GM23338 (cell line): Measurements from ENCODE around the gene ELANE. TPM values are rescaled to one million over a fixed set of nuclear protein-coding genes. Genes with fewer than 3 reads are reported as not detected.

Experiments
- ATAC-seq: fragments of 200-7000 bp; cut with Tn5 transposase; 3 replicates; pipeline ENCODE4 v1.9.1; 2020
- DNase-seq: peaks from one replicate; pipeline ENCODE4 v3.0.0-alpha.2; 2015; ENCODE audit warnings: low spot score
- H2AFZ ChIP-seq: fragments of 200-600 bp; sonication (generic); 2 replicates; pipeline ENCODE4 v1.8.0; 2016; ENCODE audit warnings: antibody characterized with exemption, mild to moderate bottlenecking, moderate library complexity
- H3F3A ChIP-seq: fragments of 200-600 bp; sonication (generic); replicated peaks from 2 replicates; pipeline ENCODE4 v1.8.0; 2017; ENCODE audit warnings: antibody characterized with exemption, mixed run types, low read depth
- H3K27ac ChIP-seq: fragments of 200-600 bp; sonication (generic); 2 replicates; pipeline ENCODE4 v1.6.1; 2016; ENCODE audit warnings: low read depth
- H3K27me3 ChIP-seq: fragments of 200-600 bp; sonication (generic); 2 replicates; pipeline ENCODE4 v1.8.0; 2016; ENCODE audit warnings: mild to moderate bottlenecking, mixed run types, moderate library complexity; ENCODE audit not compliant: insufficient read depth
- H3K36me3 ChIP-seq: fragments of 200-600 bp; sonication (generic); 2 replicates; pipeline ENCODE4 v1.8.0; 2016; ENCODE audit warnings: mild to moderate bottlenecking; ENCODE audit not compliant: insufficient read depth
- H3K4me1 ChIP-seq: fragments of 200-600 bp; sonication (generic); 2 replicates; pipeline ENCODE4 v1.8.0; 2016; ENCODE audit warnings: mild to moderate bottlenecking, moderate library complexity; ENCODE audit not compliant: insufficient read depth
- H3K4me2 ChIP-seq: fragments of 200-600 bp; sonication (generic); 2 replicates; pipeline ENCODE4 v1.7.1; 2017; ENCODE audit warnings: mixed run types
- H3K4me3 ChIP-seq: fragments of 200-600 bp; sonication (generic); 2 replicates; pipeline ENCODE4 v1.6.1; 2016; ENCODE audit warnings: mixed run types
- H3K79me2 ChIP-seq: fragments of 200-600 bp; sonication (generic); replicated peaks from 2 replicates; pipeline ENCODE4 v1.8.0; 2017; ENCODE audit warnings: mild to moderate bottlenecking; ENCODE audit not compliant: insufficient read depth
- H3K9me2 ChIP-seq: fragments of 200-600 bp; sonication (generic); 2 replicates; pipeline ENCODE4 v1.8.0; 2017; ENCODE audit not compliant: insufficient read depth
- H4K20me1 ChIP-seq: fragments of 200-600 bp; sonication (generic); replicated peaks from 2 replicates; pipeline ENCODE4 v1.8.0; 2017; ENCODE audit warnings: mild to moderate bottlenecking; ENCODE audit not compliant: insufficient read depth
- H3K27ac Mint-ChIP-seq: 2 replicates; pipeline ENCODE4 v1.8.0; 2020; ENCODE audit warnings: inconsistent platforms, mild to moderate bottlenecking, moderate library complexity, mixed read lengths
- H3K27me3 Mint-ChIP-seq: 3 replicates; pipeline ENCODE4 v1.8.0; 2022; ENCODE audit warnings: low read depth, mild to moderate bottlenecking, moderate library complexity, mixed read lengths, inconsistent platforms; ENCODE audit not compliant: insufficient read depth, poor library complexity
- H3K36me3 Mint-ChIP-seq: 3 replicates; pipeline ENCODE4 v1.8.0; 2021; ENCODE audit warnings: low read depth, mild to moderate bottlenecking, inconsistent platforms, moderate library complexity, mixed read lengths
- H3K4me1 Mint-ChIP-seq: 3 replicates; pipeline ENCODE4 v1.8.0; 2020; ENCODE audit warnings: mild to moderate bottlenecking, inconsistent platforms, mixed read lengths
- H3K4me3 Mint-ChIP-seq: 3 replicates; pipeline ENCODE4 v1.8.0; 2021; ENCODE audit warnings: moderate library complexity, mild to moderate bottlenecking, inconsistent platforms, mixed read lengths
- H3K9me3 Mint-ChIP-seq: 3 replicates; pipeline ENCODE4 v1.8.0; 2020; ENCODE audit warnings: moderate library complexity, mild to moderate bottlenecking, inconsistent platforms, mixed read lengths
- CREB1 ChIP-seq: fragments of 250-450 bp; sonication (Bioruptor Pico); IDR thresholded peaks from 2 replicates; pipeline ENCODE4 v1.5.0; 2020; ENCODE audit warnings: low read depth, mild to moderate bottlenecking, moderate library complexity
- CTCF ChIP-seq, 2 experiments: fragments of 200-600 bp in 1 of 2; sonication (generic) in 1 of 2; conservative IDR thresholded peaks; 2 replicates each; pipeline versions ENCODE4 v1.5.1 to v1.6.1; 2016 to 2017; ENCODE audit warnings: antibody characterized with exemption in 2 of 2, low read depth in 2 of 2, mild to moderate bottlenecking in 2 of 2, moderate library complexity in 1 of 2
- ETS1 ChIP-seq: IDR thresholded peaks from 2 replicates; pipeline ENCODE4 v1.6.1; 2016; ENCODE audit warnings: antibody characterized with exemption
- EZH2 ChIP-seq: fragments of 200-600 bp; sonication (generic); IDR thresholded peaks from one replicate; pipeline ENCODE4 v1.8.0; 2017; ENCODE audit warnings: antibody characterized with exemption, mild to moderate bottlenecking, low read depth; ENCODE audit not compliant: unreplicated experiment
- EZH2phosphoT487 ChIP-seq: fragments of 200-600 bp; sonication (generic); IDR thresholded peaks from one replicate; pipeline ENCODE4 v1.8.1; 2018; ENCODE audit warnings: antibody characterized with exemption; ENCODE audit not compliant: unreplicated experiment
- JUNB ChIP-seq: IDR thresholded peaks from one replicate; pipeline ENCODE4 v1.6.1; 2016; ENCODE audit warnings: antibody characterized with exemption; ENCODE audit not compliant: unreplicated experiment
- NANOG ChIP-seq: IDR thresholded peaks from 2 replicates; pipeline ENCODE4 v1.6.1; 2016; ENCODE audit warnings: antibody characterized with exemption, borderline replicate concordance
- POLR2AphosphoS5 ChIP-seq: IDR thresholded peaks from 2 replicates; pipeline ENCODE4 v1.6.1; 2016; ENCODE audit warnings: antibody characterized with exemption, low read depth
- REST ChIP-seq: IDR thresholded peaks from one replicate; pipeline ENCODE4 v1.6.1; 2018; ENCODE audit warnings: antibody characterized with exemption; ENCODE audit not compliant: unreplicated experiment
- STAT1 ChIP-seq: IDR thresholded peaks from one replicate; pipeline ENCODE4 v1.6.1; 2016; ENCODE audit warnings: antibody characterized with exemption; ENCODE audit not compliant: unreplicated experiment
- ZNF114 ChIP-seq: fragments of 250-450 bp; sonication (Bioruptor Pico); IDR thresholded peaks from 2 replicates; pipeline ENCODE4 v1.5.0; 2020; ENCODE audit warnings: mild to moderate bottlenecking, moderate library complexity
- ZNF331 ChIP-seq: fragments of 250-450 bp; sonication (Bioruptor Pico); IDR thresholded peaks from 2 replicates; pipeline ENCODE4 v1.5.0; 2020; ENCODE audit warnings: low read depth, mild to moderate bottlenecking, moderate library complexity
- polyA plus RNA-seq: library from polyadenylated mRNA; unstranded; fragments of >200 nt; fragmentation: Nextera tagmentation; extraction: Ambion mirVana; gene quantifications from 2 replicates; pipeline ENCODE4 v1.2.1, GENCODE V29; 2016
- total RNA-seq: library from RNA; depleted of rRNA; stranded (reverse); fragments of >200 nt; shearing (Covaris generic); gene quantifications from 2 replicates; pipeline ENCODE4 v1.2.3, GENCODE V29; 2014
- TF ChIP-seq, protein P1 (sequence below): fragments of 250-450 bp; sonication (Bioruptor Pico); IDR thresholded peaks from 2 replicates; pipeline ENCODE4 v1.5.0; 2020; ENCODE audit warnings: mild to moderate bottlenecking, moderate library complexity

Gene ELANE
- total and polyA plus RNA-seq, 2 experiments from 2014 or later: not detected

DNA sequence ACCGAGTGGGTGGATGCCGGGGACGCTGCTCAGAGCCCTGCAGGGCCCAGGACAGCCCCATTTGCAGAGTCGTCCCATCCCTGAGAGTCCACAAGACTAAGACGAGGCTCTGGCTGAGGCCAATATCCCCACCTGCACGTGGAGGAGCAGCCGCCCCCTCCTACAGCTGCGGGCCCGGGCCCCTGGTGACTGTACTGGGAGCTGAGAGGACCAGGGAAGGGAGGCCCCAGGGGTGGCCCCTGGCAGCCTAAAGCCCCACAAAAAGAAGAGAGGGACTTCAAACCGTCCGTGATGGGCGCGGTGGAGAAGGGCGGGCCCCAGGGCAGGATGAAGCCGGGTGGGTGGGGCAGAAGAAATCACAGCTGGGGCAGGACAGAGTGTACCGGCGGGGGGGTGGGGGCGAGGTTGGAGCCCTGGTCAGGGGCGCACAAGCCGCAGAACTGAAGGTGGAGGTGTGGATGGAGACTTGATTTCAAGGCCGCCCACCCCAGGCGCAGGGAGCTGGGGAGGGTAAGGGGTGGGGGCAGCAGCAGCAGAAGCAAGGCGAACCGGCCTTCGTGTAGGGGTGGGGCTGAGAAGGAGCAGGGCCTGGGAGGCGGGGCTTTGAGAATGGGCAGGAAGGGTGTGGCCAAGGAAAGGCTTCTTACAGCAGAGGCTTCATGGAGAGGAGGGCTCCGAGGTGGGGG, 20.3 kb downstream of the ELANE start:
- Histone ChIP-seq H3K79me2 (no peaks in the 10 kb centered on the region), H4K20me1 (no peaks in the 10 kb centered on the region), H3K36me3 (no peaks in the 10 kb centered on the region; the same call in 1 of the 2 replicates), H3K27me3 (no peaks in the 10 kb centered on the region), H3K4me2 (no peak overlapping the region), H2AFZ (no peak overlapping the region), H3K27ac (no peak overlapping the region), H3K4me1 (no peaks in the 10 kb centered on the region), H3K9me2 (no peaks in the 10 kb centered on the region), H3K4me3 (no peak overlapping the region), H3F3A (peaks cover 19% of the 10 kb centered on the region)
- Mint-ChIP-seq H3K4me3 (no peak overlapping the region), H3K27me3 (peaks cover 28% of the 10 kb centered on the region), H3K27ac (no peak overlapping the region), H3K9me3 (peaks cover 11% of the 10 kb centered on the region), H3K36me3 (peaks cover 48% of the 10 kb centered on the region), H3K4me1 (peaks cover 2% of the 10 kb centered on the region)
- DNase-seq: peak; percentile 82
- peak; percentile 38 for ATAC-seq
- no peak for TF ChIP-seq EZH2phosphoT487
- TF ChIP-seq ZNF114 (CRISPR knock-in tag): no peak
- no peak for TF ChIP-seq POLR2AphosphoS5
- no peak for TF ChIP-seq ETS1
- no peak for TF ChIP-seq CTCF (conservative IDR thresholded peaks at IDR 0.05; ENCODE audit: low read depth in 2 of 2)
- no peak for TF ChIP-seq NANOG
- TF ChIP-seq EZH2: no peak
- TF ChIP-seq STAT1: no peak
- TF ChIP-seq JUNB: no peak
- no peak for TF ChIP-seq CREB1 (CRISPR knock-in tag)
- no peak for TF ChIP-seq ZNF331 (CRISPR knock-in tag)
- TF ChIP-seq REST: no peak
- TF ChIP-seq, protein P1, sequence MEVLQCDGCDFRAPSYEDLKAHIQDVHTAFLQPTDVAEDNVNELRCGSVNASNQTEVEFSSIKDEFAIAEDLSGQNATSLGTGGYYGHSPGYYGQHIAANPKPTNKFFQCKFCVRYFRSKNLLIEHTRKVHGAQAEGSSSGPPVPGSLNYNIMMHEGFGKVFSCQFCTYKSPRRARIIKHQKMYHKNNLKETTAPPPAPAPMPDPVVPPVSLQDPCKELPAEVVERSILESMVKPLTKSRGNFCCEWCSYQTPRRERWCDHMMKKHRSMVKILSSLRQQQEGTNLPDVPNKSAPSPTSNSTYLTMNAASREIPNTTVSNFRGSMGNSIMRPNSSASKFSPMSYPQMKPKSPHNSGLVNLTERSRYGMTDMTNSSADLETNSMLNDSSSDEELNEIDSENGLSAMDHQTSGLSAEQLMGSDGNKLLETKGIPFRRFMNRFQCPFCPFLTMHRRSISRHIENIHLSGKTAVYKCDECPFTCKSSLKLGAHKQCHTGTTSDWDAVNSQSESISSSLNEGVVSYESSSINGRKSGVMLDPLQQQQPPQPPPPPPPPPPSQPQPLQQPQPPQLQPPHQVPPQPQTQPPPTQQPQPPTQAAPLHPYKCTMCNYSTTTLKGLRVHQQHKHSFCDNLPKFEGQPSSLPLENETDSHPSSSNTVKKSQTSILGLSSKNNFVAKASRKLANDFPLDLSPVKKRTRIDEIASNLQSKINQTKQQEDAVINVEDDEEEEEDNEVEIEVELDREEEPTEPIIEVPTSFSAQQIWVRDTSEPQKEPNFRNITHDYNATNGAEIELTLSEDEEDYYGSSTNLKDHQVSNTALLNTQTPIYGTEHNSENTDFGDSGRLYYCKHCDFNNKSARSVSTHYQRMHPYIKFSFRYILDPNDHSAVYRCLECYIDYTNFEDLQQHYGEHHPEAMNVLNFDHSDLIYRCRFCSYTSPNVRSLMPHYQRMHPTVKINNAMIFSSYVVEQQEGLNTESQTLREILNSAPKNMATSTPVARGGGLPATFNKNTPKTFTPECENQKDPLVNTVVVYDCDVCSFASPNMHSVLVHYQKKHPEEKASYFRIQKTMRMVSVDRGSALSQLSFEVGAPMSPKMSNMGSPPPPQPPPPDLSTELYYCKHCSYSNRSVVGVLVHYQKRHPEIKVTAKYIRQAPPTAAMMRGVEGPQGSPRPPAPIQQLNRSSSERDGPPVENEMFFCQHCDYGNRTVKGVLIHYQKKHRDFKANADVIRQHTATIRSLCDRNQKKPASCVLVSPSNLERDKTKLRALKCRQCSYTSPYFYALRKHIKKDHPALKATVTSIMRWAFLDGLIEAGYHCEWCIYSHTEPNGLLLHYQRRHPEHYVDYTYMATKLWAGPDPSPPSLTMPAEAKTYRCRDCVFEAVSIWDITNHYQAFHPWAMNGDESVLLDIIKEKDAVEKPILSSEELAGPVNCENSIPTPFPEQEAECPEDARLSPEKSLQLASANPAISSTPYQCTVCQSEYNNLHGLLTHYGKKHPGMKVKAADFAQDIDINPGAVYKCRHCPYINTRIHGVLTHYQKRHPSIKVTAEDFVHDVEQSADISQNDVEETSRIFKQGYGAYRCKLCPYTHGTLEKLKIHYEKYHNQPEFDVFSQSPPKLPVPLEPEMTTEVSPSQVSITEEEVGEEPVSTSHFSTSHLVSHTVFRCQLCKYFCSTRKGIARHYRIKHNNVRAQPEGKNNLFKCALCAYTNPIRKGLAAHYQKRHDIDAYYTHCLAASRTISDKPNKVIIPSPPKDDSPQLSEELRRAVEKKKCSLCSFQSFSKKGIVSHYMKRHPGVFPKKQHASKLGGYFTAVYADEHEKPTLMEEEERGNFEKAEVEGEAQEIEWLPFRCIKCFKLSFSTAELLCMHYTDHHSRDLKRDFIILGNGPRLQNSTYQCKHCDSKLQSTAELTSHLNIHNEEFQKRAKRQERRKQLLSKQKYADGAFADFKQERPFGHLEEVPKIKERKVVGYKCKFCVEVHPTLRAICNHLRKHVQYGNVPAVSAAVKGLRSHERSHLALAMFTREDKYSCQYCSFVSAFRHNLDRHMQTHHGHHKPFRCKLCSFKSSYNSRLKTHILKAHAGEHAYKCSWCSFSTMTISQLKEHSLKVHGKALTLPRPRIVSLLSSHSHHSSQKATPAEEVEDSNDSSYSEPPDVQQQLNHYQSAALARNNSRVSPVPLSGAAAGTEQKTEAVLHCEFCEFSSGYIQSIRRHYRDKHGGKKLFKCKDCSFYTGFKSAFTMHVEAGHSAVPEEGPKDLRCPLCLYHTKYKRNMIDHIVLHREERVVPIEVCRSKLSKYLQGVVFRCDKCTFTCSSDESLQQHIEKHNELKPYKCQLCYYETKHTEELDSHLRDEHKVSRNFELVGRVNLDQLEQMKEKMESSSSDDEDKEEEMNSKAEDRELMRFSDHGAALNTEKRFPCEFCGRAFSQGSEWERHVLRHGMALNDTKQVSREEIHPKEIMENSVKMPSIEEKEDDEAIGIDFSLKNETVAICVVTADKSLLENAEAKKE (CRISPR knock-in tag): no peak
